Measurements from ENCODE around the gene C11orf91. TPM values are rescaled to one million over a fixed set of nuclear protein-coding genes. Genes with fewer than 3 reads are reported as not detected.
"Not testable (repeated sequence)": the region's sequence is repeated elsewhere in the genome, so short reads cannot be mapped to it uniquely, and the experiment has no call there.

The C11orf91 gene
- total RNA-seq, 1 donor from 2014 or later: not detected

GRCh38 chr11:33733980-33734379 lies 33.4 kb upstream of the C11orf91 start:
- Histone ChIP-seq H3K9me3 (no peaks in the 10 kb centered on the region), H3K4me1 (peaks cover 75% of the 10 kb centered on the region), H3K27me3 (no peaks in the 10 kb centered on the region), H3K4me3 (peak overlapping the region; percentile 91 to 99), H3K36me3 (no peaks in the 10 kb centered on the region), H3K27ac (peak overlapping the region; percentile 97)
- TF ChIP-seq POLR2AphosphoS5 (IDR thresholded peaks at IDR 0.05; ENCODE audit: insufficient read depth in 1 of 2, low read depth in 1 of 2): no peak
- TF ChIP-seq POLR2A (IDR thresholded peaks at IDR 0.05): no peak
- no peak for TF ChIP-seq CTCF (IDR thresholded peaks at IDR 0.05)
- intact Hi-C loops (cut with DNase I): loop anchor here (10.0 kb wide), 1 partner anchor 1861 kb away; no protein-coding TSS in a partner anchor
- DNase-seq (ENCODE audit: extremely low spot score in 2 of 2): no peak

GRCh38 chr11:33731723-33732531 lies 31.3 kb upstream of the C11orf91 start:
- TF ChIP-seq POLR2AphosphoS5 (IDR thresholded peaks at IDR 0.05; ENCODE audit: insufficient read depth in 1 of 2, low read depth in 1 of 2): no peak
- TF ChIP-seq CTCF (IDR thresholded peaks at IDR 0.05): no peak
- no peak for TF ChIP-seq POLR2A (IDR thresholded peaks at IDR 0.05)
- no peak overlapping the region for H3K4me3 ChIP-seq
- no peak overlapping the region for H3K27ac ChIP-seq
- H3K36me3 ChIP-seq: no peaks in the 10 kb centered on the region
- H3K4me1 ChIP-seq: peaks cover 71% of the 10 kb centered on the region
- no peak for DNase-seq (ENCODE audit: extremely low spot score in 2 of 2)
- H3K9me3 ChIP-seq: no peaks in the 10 kb centered on the region
- no peaks in the 10 kb centered on the region for H3K27me3 ChIP-seq
- intact Hi-C loops (cut with DNase I): loop anchor here (10.0 kb wide), 1 partner anchor 1863 kb away; no protein-coding TSS in a partner anchor

- intact Hi-C loops (cut with DNase I): loop anchor here (10.0 kb wide), 1 partner anchor 1864 kb away; no protein-coding TSS in a partner anchor
- TF ChIP-seq POLR2A (IDR thresholded peaks at IDR 0.05) (no peak), CTCF (IDR thresholded peaks at IDR 0.05) (no peak), POLR2AphosphoS5 (IDR thresholded peaks at IDR 0.05; ENCODE audit: insufficient read depth in 1 of 2, low read depth in 1 of 2) (no peak)
- Histone ChIP-seq H3K27me3 (no peaks in the 10 kb centered on the region), H3K4me3 (no peak overlapping the region), H3K27ac (no peak overlapping the region), H3K36me3 (no peaks in the 10 kb centered on the region), H3K9me3 (no peaks in the 10 kb centered on the region), H3K4me1 (peaks cover 74% of the 10 kb centered on the region)
- DNase-seq (ENCODE audit: extremely low spot score in 2 of 2): no peak
Measured at GRCh38 chr11:33730716-33731115, 30.1 kb upstream of the C11orf91 start.

GRCh38 chr11:33729072-33729664 lies 28.5 kb upstream of the C11orf91 start:
- H3K27me3 ChIP-seq; H3K27ac ChIP-seq; H3K9me3 ChIP-seq; H3K36me3 ChIP-seq; DNase-seq (ENCODE audit: extremely low spot score in 2 of 2); H3K4me3 ChIP-seq; intact Hi-C loops (cut with DNase I): not testable (repeated sequence)
- peaks cover 80% of the 10 kb centered on the region for H3K4me1 ChIP-seq

- H3K9me3 ChIP-seq; H3K27ac ChIP-seq; H3K27me3 ChIP-seq; H3K4me3 ChIP-seq; intact Hi-C loops (cut with DNase I); DNase-seq (ENCODE audit: extremely low spot score in 2 of 2); H3K36me3 ChIP-seq: not testable (repeated sequence)
- H3K4me1 ChIP-seq: peaks cover 80% of the 10 kb centered on the region
Measured at GRCh38 chr11:33727539-33727938, 26.9 kb upstream of the C11orf91 start.

GRCh38 chr11:33725496-33725895 lies 24.9 kb upstream of the C11orf91 start:
- intact Hi-C loops (cut with DNase I): no loop called here
- TF ChIP-seq POLR2A (IDR thresholded peaks at IDR 0.05) (no peak), POLR2AphosphoS5 (IDR thresholded peaks at IDR 0.05; ENCODE audit: insufficient read depth in 1 of 2, low read depth in 1 of 2) (no peak), CTCF (IDR thresholded peaks at IDR 0.05) (no peak)
- no peaks in the 10 kb centered on the region for H3K27me3 ChIP-seq

More at GRCh38 chr11:33725496-33725895, 24.9 kb upstream of the C11orf91 start:
- Histone ChIP-seq H3K4me1 (peaks cover 80% of the 10 kb centered on the region), H3K27ac (no peak overlapping the region), H3K9me3 (no peaks in the 10 kb centered on the region), H3K36me3 (peaks cover 0 to 16% of the 10 kb centered on the region in 2 donors), H3K4me3 (no peak overlapping the region)
- no peak for DNase-seq (ENCODE audit: extremely low spot score in 2 of 2)

Data from vagina (tissue), 2 donors.